ENCODE data around the gene DNAJC17.

DNA sequence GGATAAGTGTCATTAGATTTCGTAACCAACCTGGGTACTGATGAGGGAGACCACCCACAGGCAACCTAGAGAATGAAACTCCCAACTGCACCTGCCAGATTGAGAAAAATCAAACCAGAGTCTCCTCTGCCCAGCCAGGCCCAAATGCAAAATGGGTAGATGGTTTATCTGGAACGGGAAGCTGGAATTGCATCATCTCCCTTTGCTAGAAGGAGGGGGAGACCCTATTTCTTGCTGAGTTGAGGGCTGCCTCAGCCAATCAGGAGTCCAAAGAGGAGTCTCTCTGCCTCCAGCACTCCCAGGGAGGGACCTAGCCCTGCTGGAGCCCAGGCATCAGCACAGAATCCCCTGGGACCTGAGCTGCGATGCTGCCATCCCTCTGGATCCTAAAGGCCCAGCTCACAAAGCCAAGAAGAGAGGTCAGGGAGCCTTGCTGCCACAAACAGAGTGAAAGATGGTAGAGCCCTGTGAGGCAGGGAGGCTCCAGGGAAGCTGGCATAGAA lies 60.3 kb downstream of the DNAJC17 start:
- TF ChIP-seq ZBTB20 (CRISPR knock-in tag; IDR thresholded peaks at IDR 0.05; ENCODE audit: borderline replicate concordance, low read depth): no peak
- no peak for TF ChIP-seq SRSF9 (IDR thresholded peaks at IDR 0.05; ENCODE audit: borderline replicate concordance, insufficient read depth, low read depth, low read length, poor library complexity, severe bottlenecking)

All from HepG2 (cell line).